Uterus (tissue), 4 donors: ENCODE results near the gene CCN2. TPM values are rescaled to one million over a fixed set of nuclear protein-coding genes. Genes with fewer than 3 reads are reported as not detected.

Experiments
- DNase-seq, 2 donors: peaks; one replicate each; pipeline ENCODE4 v3.0.0-alpha.2; 2019 to 2020
- H3K27ac ChIP-seq, 2 donors: fragments of 200-600 bp; sonication (generic); 1 replicate in 1 of 2; 2 replicates in 1 of 2; pipeline ENCODE4 v1.5.1; 2016 to 2018
- H3K27me3 ChIP-seq, 2 donors: fragments of 200-600 bp; sonication (generic); one replicate each; pipeline ENCODE4 v1.5.1; 2018 to 2019; ENCODE audit warnings: control low read depth in 1 of 2
- H3K36me3 ChIP-seq, 2 donors: fragments of 200-600 bp; sonication (generic); one replicate each; pipeline ENCODE4 v1.5.1; 2019; ENCODE audit warnings: control low read depth in 1 of 2
- H3K4me1 ChIP-seq, 2 donors: fragments of 200-600 bp; sonication (generic); one replicate each; pipeline ENCODE4 v1.5.1; 2018 to 2019; ENCODE audit warnings: control low read depth in 1 of 2
- H3K4me3 ChIP-seq, 2 donors: fragments of 200-600 bp; sonication (generic); 1 replicate in 1 of 2; 2 replicates in 1 of 2; pipeline ENCODE4 v1.5.1; 2018 to 2019; ENCODE audit warnings: mild to moderate bottlenecking in 1 of 2
- H3K9me3 ChIP-seq, 2 donors: fragments of 200-600 bp; sonication (generic); one replicate each; pipeline ENCODE4 v1.5.1; 2019; ENCODE audit warnings: control low read depth in 1 of 2
- POLR2A ChIP-seq, 2 donors: fragments of 450-650 bp; IDR thresholded peaks; one replicate each; pipeline ENCODE4 v1.6.1; 2016; ENCODE audit warnings: antibody characterized with exemption in 2 of 2, mild to moderate bottlenecking in 1 of 2, moderate library complexity in 1 of 2
- intact Hi-C: fragments of 100-400 bp; cut with DNase I; formaldehyde crosslinking; loops from one replicate; pipeline ENCODE4 v1.15.1; 2023; ENCODE audit warnings: low total_unique reads
- total RNA-seq, 4 donors: library from RNA; depleted of rRNA in 3 of 4; stranded (reverse); fragments of >200 nt in 3 of 4; gene quantifications; one replicate each; pipeline versions ENCODE4 v1.1.0 to v1.2.4, GENCODE V29; 2014 to 2023
- TF ChIP-seq, protein P1 (sequence below), 4 experiments: fragments of 200-600 bp in 2 of 4; fragments of 450-650 bp in 2 of 4; sonication (generic) in 2 of 4; IDR thresholded peaks; one replicate each; pipeline ENCODE4 v1.5.1; 2016 to 2019; ENCODE audit warnings: antibody characterized with exemption in 4 of 4, mild to moderate bottlenecking in 2 of 4, moderate library complexity in 1 of 4
- donor health status: DM: yes; HTN: yes; CAD: no.

Gene CCN2
- total RNA-seq, 4 donors from 2014 or later, result 104 to 254 (median 202) TPM

DNA sequence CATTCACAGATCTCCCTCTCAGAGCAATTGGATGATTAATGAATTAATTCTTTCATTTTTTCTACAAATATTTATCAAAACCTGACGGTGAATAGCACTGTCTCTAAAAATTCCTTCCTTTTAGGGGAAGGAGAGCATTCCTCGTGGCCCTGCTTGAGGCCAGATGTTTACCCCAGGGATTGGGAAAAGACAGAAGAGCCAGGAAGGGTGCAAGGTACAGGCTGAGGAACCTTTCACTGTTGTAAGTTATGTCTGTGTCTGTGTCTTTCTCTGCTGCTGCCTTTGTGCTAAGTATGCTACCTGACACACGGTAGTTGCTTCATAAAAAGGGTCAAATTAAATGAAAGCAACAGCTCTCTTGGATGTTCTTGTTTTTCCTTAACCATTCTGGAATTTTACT is 27.4 kb upstream of the CCN2 start:
- H3K4me1 ChIP-seq, result peaks cover 0 to 10% of the 10 kb centered on the region in 2 donors
- H3K9me3 ChIP-seq, result no peaks in the 10 kb centered on the region
- intact Hi-C loops, result no loop called here
- TF ChIP-seq, protein P1, sequence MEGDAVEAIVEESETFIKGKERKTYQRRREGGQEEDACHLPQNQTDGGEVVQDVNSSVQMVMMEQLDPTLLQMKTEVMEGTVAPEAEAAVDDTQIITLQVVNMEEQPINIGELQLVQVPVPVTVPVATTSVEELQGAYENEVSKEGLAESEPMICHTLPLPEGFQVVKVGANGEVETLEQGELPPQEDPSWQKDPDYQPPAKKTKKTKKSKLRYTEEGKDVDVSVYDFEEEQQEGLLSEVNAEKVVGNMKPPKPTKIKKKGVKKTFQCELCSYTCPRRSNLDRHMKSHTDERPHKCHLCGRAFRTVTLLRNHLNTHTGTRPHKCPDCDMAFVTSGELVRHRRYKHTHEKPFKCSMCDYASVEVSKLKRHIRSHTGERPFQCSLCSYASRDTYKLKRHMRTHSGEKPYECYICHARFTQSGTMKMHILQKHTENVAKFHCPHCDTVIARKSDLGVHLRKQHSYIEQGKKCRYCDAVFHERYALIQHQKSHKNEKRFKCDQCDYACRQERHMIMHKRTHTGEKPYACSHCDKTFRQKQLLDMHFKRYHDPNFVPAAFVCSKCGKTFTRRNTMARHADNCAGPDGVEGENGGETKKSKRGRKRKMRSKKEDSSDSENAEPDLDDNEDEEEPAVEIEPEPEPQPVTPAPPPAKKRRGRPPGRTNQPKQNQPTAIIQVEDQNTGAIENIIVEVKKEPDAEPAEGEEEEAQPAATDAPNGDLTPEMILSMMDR (IDR thresholded peaks at IDR 0.05), result no peak
- no peak for TF ChIP-seq POLR2A (IDR thresholded peaks at IDR 0.05)
- H3K27ac ChIP-seq, result peak overlapping the region; percentile 31 to 56
- no peaks in the 10 kb centered on the region for H3K36me3 ChIP-seq
- no peaks in the 10 kb centered on the region for H3K27me3 ChIP-seq
- H3K4me3 ChIP-seq, result no peak overlapping the region
- DNase-seq, result no peak

DNA sequence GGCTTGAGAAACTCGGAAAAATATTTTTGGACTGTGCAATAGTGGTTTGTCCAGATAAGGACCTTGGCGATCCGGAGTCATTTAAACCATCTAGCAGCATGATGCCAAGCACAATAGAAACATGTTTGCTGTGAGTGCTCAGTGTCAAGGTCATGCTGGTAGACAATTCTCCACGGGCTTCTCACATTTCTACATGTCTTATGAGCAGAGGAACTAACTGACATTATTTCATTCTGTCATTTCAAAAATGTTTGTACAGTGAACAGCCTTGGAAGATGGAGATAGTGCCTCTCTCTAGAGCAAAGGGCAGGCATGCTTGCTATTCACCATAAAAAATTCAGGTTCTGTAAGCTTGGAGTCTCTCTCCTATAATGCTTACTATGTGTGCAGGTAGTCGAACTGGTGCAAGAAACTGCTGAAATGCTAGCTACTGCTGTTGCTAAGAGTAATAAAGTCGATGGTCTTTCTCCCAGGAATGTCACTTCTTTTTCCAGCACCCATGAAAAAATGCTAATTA is 25.4 kb upstream of the CCN2 start:
- TF ChIP-seq POLR2A (IDR thresholded peaks at IDR 0.05), result no peak
- TF ChIP-seq, protein P1 (IDR thresholded peaks at IDR 0.05), result no peak
- Histone ChIP-seq H3K9me3 (no peaks in the 10 kb centered on the region), H3K4me3 (no peak overlapping the region), H3K4me1 (peaks cover 0 to 10% of the 10 kb centered on the region in 2 donors), H3K36me3 (no peaks in the 10 kb centered on the region), H3K27me3 (no peaks in the 10 kb centered on the region), H3K27ac (peak overlapping the region in 1 of 2 donors; percentile 13)
- DNase-seq, result no peak
- intact Hi-C loops, result no loop called here

DNA sequence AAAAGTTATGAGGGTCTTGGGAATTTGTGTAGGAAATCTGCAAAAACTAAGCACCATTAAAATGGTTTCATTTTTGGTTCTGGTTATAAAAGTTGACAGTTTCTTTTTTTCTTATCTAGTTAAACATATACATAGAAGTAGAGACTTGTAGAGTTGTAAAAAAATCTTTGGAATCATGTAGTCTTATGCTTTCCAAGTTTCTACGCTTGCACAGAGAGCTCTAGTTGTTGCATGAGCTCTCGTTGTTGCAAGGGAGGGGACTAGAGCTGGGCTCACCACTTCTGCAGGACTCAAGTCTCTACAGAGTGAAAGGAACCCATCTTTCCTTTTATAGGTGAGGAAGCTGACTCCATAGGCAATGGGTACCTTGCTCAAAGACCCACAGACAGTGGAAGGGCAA is 21.6 kb upstream of the CCN2 start:
- TF ChIP-seq, protein P1 (IDR thresholded peaks at IDR 0.05), result no peak
- TF ChIP-seq POLR2A (IDR thresholded peaks at IDR 0.05), result no peak
- Histone ChIP-seq H3K36me3 (no peaks in the 10 kb centered on the region), H3K4me3 (no peak overlapping the region), H3K4me1 (peaks cover 0 to 10% of the 10 kb centered on the region in 2 donors), H3K27me3 (no peaks in the 10 kb centered on the region), H3K27ac (no peak overlapping the region), H3K9me3 (no peaks in the 10 kb centered on the region)
- intact Hi-C loops, result no loop called here
- DNase-seq, result no peak

DNA sequence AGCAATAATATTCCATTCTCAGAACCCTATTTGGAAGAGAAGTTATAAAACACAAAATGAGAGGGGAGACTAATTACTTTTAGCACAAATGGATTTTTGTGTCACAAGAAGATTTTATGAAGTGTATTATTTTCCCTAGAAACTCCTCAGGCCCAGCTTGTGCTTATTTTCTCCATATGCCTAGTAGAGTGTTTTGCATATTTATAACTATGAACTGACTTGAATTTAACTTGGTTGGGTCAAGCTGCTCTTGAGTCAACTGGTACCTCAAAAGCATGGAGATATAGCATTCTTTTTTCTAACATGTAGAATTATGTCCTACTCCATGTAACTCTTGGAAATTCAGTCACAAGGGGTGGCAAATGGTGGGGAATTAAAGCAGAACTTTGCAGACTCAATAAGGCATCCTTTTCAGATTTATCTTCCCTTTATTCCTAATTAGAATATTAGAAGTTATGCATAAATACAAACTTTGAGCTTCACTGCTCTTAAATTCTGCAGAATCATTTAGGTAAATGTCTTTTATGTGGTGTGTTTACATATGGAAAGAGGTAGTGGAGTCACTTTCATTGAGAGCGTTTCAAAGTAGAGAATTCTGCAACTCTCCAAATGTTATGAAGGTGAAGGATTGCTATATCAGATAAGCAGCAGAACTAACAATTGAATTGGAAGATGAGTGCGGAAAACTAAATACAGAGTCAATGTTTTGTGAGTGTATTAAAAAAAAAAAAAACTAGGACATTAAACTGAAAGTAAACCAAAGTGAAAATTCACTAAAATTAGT is 19.1 kb upstream of the CCN2 start:
- Histone ChIP-seq H3K4me3 (no peak overlapping the region), H3K27me3 (no peaks in the 10 kb centered on the region), H3K36me3 (no peaks in the 10 kb centered on the region), H3K27ac (no peak overlapping the region), H3K9me3 (no peaks in the 10 kb centered on the region), H3K4me1 (no peaks in the 10 kb centered on the region)
- intact Hi-C loops, result no loop called here
- no peak for DNase-seq
- TF ChIP-seq POLR2A (IDR thresholded peaks at IDR 0.05), result no peak
- TF ChIP-seq, protein P1 (IDR thresholded peaks at IDR 0.05), result no peak

DNA sequence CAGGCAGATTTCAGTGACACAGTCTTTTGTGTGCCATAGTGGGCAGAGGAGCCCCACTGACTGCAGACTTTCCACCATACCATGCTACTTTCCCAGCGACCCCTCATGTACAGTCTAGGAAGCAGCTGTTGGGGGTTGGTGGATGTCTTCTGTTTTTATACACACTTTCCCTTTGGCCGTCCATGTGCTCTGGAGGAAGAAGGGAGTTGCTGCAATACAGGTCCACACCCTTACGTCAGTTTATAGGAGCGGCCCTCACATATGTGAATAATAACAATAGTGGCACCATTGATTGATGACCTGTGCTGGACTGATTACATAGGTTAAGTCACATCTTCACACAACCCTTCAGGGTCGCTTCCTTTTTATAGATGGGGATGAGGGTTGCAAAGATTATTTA is 17.5 kb upstream of the CCN2 start:
- Histone ChIP-seq H3K4me3 (no peak overlapping the region), H3K27ac (no peak overlapping the region), H3K27me3 (no peaks in the 10 kb centered on the region), H3K4me1 (no peaks in the 10 kb centered on the region), H3K36me3 (no peaks in the 10 kb centered on the region), H3K9me3 (no peaks in the 10 kb centered on the region)
- TF ChIP-seq, protein P1 (IDR thresholded peaks at IDR 0.05), result no peak
- TF ChIP-seq POLR2A (IDR thresholded peaks at IDR 0.05), result no peak
- intact Hi-C loops, result no loop called here
- no peak for DNase-seq
